HG02642 (cell line): ENCODE results near the gene GLCE.
"Not testable (repeated sequence)": the region's sequence is repeated elsewhere in the genome, so short reads cannot be mapped to it uniquely, and the experiment has no call there.

Experiments
- ATAC-seq: cut with Tn5 transposase; IDR thresholded peaks from one replicate; pipeline ENCODE4 v1.9.1; 2021; ENCODE audit warnings: mild to moderate bottlenecking; ENCODE audit not compliant: unreplicated experiment, poor library complexity

GLCE gene

GRCh38 chr15:69158201-69158842, 2.1 kb upstream of the GLCE start:
- no peak for ATAC-seq

- ATAC-seq: no peak
Observed at GRCh38 chr15:69158843-69159240, 1.6 kb upstream of the GLCE start.

GRCh38 chr15:69159805-69160140, 662 bp upstream of the GLCE start:
- ATAC-seq: no peak

GRCh38 chr15:69161079-69161877, 843 bp downstream of the GLCE start:
- ATAC-seq: no peak

GRCh38 chr15:69161878-69162213, 1.4 kb downstream of the GLCE start:
- ATAC-seq: no peak

GRCh38 chr15:69163141-69163669, 2.8 kb downstream of the GLCE start:
- no peak for ATAC-seq

- ATAC-seq: no peak
Observed at GRCh38 chr15:69164807-69165636, 4.6 kb downstream of the GLCE start.

- no peak for ATAC-seq
Observed at GRCh38 chr15:69165637-69166025, 5.2 kb downstream of the GLCE start.

GRCh38 chr15:69167218-69167846, 6.9 kb downstream of the GLCE start:
- ATAC-seq: no peak

GRCh38 chr15:69168361-69168760, 7.9 kb downstream of the GLCE start:
- ATAC-seq: not testable (repeated sequence)

GRCh38 chr15:69169540-69169939, 9.1 kb downstream of the GLCE start:
- ATAC-seq: not testable (repeated sequence)

- ATAC-seq: no peak
Observed at GRCh38 chr15:69170597-69170996, 10.2 kb downstream of the GLCE start.

GRCh38 chr15:69172847-69173246, 12.4 kb downstream of the GLCE start:
- ATAC-seq: no peak

- ATAC-seq: no peak
Observed at GRCh38 chr15:69175536-69175935, 15.1 kb downstream of the GLCE start.

GRCh38 chr15:69181424-69181823, 21.0 kb downstream of the GLCE start:
- ATAC-seq: no peak

- ATAC-seq: no peak
Observed at GRCh38 chr15:69185216-69185615, 24.8 kb downstream of the GLCE start.

- ATAC-seq: no peak
Observed at GRCh38 chr15:69185706-69186105, 25.3 kb downstream of the GLCE start.

GRCh38 chr15:69189157-69189556, 28.7 kb downstream of the GLCE start:
- ATAC-seq: no peak

- ATAC-seq: no peak
Observed at GRCh38 chr15:69190091-69190490, 29.7 kb downstream of the GLCE start.

- ATAC-seq: no peak
Observed at GRCh38 chr15:69190504-69190903, 30.1 kb downstream of the GLCE start.
